ENCODE measurements around the gene NUP205. TPM values are rescaled to one million over a fixed set of nuclear protein-coding genes. Genes with fewer than 3 reads are reported as not detected.

NUP205 gene
- total RNA-seq, 4 donors from 2014 or later = 27.6 to 33.9 (median 28.8) TPM

GRCh38 chr7:135616136-135616535 is 58.4 kb downstream of the NUP205 start:
- TF ChIP-seq POLR2A (IDR thresholded peaks at IDR 0.05) = no peak
- TF ChIP-seq CTCF (IDR thresholded peaks at IDR 0.05) = no peak

GRCh38 chr7:135617781-135618180 is 60.1 kb downstream of the NUP205 start:
- WGBS, 2 donors = 92 to 96% methylated on average over 2 of the region's 2 CpGs
- no peak overlapping the region for H3K4me3 ChIP-seq (ENCODE audit: low read depth, poor library complexity, severe bottlenecking)
- TF ChIP-seq CTCF (IDR thresholded peaks at IDR 0.05) (no peak), POLR2A (IDR thresholded peaks at IDR 0.05) (no peak)
- intact Hi-C loops (cut with DNase I; ENCODE audit: low total_unique reads) = no loop called here
- DNase-seq (ENCODE audit: low spot score in 2 of 2) = no peak

More at GRCh38 chr7:135616136-135616535, 58.4 kb downstream of the NUP205 start:
- H3K4me3 ChIP-seq (ENCODE audit: low read depth, poor library complexity, severe bottlenecking) = no peak overlapping the region
- intact Hi-C loops (cut with DNase I; ENCODE audit: low total_unique reads) = no loop called here
- 97 to 98% methylated on average over 1 of the region's 1 CpG for WGBS, 2 donors
- DNase-seq (ENCODE audit: low spot score in 2 of 2) = no peak

- no peak overlapping the region for H3K4me3 ChIP-seq (ENCODE audit: low read depth, poor library complexity, severe bottlenecking)
- 79 to 80% methylated on average over 7 of the region's 7 CpGs for WGBS, 2 donors
- no peak for DNase-seq (ENCODE audit: low spot score in 2 of 2)
- TF ChIP-seq POLR2A (IDR thresholded peaks at IDR 0.05) (no peak), CTCF (IDR thresholded peaks at IDR 0.05) (no peak)
- intact Hi-C loops (cut with DNase I; ENCODE audit: low total_unique reads) = no loop called here
Observed at GRCh38 chr7:135618510-135618909, 60.8 kb downstream of the NUP205 start.

- no peak for TF ChIP-seq POLR2A (IDR thresholded peaks at IDR 0.05)
- TF ChIP-seq CTCF (IDR thresholded peaks at IDR 0.05) = no peak
- intact Hi-C loops (cut with DNase I; ENCODE audit: low total_unique reads) = no loop called here
- 92 to 98% methylated on average over 2 of the region's 2 CpGs for WGBS, 2 donors
- H3K4me3 ChIP-seq (ENCODE audit: low read depth, poor library complexity, severe bottlenecking) = no peak overlapping the region
- DNase-seq (ENCODE audit: low spot score in 2 of 2) = no peak
Observed at GRCh38 chr7:135620447-135620846, 62.7 kb downstream of the NUP205 start.

GRCh38 chr7:135620980-135621850 is 63.5 kb downstream of the NUP205 start:
- peak in 1 of 2 donors; percentile 47 for DNase-seq (ENCODE audit: low spot score in 2 of 2)
- H3K4me3 ChIP-seq (ENCODE audit: low read depth, poor library complexity, severe bottlenecking) = no peak overlapping the region
- intact Hi-C loops (cut with DNase I; ENCODE audit: low total_unique reads) = no loop called here
- TF ChIP-seq CTCF (IDR thresholded peaks at IDR 0.05) (no peak), POLR2A (IDR thresholded peaks at IDR 0.05) (no peak)
- WGBS, 2 donors = 50 to 63% methylated on average over 1 of the region's 1 CpG
